COLO668 (cell line): ENCODE data around the gene SARDH.
"Not testable (repeated sequence)": the region's sequence is repeated elsewhere in the genome, so short reads cannot be mapped to it uniquely, and the experiment has no call there.

Experiments used
- DNase-seq: peaks from one replicate; lab custom pipeline; 2025; ENCODE audit not compliant: unreplicated experiment; lab: John Stamatoyannopoulos, UW

The SARDH gene

DNA sequence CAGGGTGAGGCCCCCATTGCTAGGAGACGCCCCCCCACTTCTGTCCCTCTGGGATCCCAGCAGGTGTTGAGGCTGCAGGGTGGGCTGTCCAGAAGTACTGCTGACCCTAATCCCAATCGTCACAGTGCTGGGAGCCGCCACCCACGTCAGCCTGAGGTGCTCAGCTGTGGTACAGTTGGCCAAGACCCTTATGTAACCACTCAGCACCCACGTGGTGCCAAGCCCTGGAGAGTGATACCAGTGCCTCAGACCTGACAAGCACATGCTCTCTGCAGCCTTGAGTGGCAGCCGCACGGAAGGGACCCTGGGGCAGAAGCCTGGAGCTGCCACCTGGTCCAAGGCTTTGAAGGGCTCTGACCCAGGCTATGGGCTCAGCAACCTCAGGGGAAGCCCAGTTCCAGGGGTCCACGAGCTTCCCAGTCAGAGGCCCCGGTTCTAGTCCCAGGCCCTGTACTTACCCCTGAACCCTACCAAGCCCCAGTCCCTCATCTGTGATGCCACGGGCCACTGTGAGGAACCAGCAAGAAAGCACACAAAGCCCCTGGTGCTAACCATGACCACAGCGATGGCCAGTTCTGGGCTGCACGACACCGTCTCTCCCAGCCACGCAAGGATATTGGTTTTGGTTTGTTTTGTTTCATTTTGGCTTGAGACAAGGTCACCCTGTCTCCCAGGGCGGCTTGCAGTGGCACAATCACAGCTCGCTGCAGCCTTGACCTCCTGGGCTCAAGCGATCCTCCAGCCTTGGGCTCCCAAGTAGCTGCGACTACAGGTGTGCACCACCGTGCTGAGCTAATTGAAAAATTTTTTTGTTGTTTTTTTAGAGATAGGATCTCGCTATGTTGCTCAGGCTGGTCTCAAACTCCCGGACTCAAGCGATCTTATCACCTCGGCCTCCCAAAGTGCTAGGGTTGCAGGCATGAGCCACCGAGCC lies 51.2 kb downstream of the SARDH start:
- DNase-seq: no peak

DNA sequence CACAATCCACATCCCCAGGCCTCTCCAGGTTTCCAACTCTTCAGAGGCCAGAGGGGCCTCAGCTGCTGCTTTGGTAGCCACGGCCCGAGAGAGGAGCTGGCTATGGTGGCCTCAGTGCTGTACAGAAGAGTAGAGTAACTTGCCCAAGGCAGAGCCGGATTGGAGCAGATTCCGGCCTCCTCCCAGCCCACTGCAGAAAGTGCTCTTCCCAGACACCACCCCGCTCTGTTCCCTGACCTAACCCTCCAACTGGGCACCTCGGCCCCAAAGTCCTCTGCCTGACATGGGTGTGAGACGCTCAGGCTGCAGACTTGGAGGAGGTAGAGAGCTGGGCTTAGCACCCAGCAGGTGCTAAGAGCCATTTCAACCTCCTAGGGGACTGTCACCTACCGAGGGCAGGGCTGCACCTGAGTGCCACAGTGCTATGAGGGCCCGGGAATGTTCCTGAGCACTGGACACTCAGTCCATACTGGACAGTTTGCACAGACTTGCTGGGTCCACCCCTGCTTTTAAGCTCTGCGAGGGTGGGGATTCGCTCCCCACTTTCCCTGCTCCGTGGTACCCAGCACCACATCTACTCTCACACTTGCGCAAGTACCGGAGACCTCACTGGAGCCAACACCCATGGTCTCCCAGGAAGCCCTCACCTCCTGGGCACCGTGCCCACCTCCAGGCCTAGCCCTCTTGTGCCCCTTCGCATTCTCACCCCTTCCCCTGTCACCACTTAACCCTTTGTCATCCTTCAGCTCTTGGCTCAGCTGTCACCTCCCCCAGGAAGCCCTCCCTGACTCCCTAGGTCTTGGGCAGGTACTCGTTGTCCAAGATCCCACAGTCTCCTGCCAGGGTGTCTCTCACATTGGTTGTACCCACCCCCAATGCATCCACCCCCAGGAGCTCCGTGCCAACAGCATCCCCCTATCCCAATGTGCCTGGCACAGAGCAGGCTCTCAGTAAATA lies 52.2 kb downstream of the SARDH start:
- DNase-seq: no peak

DNA sequence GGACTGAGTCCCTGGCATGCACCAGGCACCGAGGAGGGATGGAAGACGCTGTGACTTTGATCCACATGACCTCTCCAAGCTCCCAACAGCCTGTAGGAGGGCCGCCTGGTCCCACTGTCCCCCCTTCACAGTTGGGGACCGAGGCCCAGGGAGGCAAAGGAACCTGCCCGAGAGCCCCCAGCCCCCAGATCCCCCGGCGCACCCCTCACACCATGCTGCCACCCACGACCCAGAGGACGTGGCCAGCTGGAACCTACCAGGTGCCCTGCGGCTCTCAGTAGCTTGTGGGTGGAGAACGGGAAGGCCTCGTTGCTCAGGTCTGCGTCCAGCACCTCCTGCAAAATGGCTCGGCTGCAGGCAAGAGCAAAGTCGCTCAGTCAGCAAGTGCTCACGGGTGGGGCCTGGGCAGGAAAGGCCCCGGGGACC lies 53.2 kb downstream of the SARDH start:
- no peak for DNase-seq

DNA sequence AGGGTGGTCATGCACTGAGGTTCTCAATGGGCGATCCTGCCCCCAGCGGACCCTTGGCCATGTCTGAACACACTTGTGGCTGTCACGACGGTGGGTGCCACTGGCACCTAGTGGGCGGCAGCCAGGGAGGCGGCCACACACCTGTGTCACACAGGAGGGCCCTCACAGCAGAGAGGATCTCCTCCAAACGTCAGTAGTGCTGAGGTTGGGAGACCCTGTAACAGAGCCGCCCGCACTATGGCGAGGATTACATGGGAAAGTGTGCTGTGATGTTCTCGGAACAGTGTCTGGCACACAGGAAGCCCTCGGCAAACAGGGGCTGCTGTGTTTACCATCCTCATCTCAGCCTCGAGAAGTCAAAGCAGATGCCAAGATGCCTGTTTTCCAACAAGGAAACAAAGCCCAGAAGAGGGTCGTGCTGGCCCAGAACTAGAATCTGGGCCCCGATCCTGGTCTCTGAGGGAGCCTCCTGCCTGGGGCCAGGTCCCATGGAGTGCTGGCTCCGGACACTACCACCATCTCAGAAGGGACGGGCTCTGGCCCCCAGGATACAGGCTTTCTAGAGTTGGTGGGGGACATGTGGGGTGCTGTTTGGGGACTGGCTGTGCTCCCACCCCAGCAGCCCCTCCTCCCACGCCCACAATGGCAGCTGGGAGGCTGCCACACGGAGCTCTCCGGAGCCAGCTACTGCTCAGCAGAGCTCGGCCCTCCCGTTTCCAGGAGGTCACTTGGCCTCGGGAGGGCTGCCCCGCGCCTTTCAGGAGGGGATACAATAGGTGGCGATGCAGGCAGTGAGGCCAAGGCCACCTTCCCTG lies 53.8 kb downstream of the SARDH start:
- no peak for DNase-seq

DNA sequence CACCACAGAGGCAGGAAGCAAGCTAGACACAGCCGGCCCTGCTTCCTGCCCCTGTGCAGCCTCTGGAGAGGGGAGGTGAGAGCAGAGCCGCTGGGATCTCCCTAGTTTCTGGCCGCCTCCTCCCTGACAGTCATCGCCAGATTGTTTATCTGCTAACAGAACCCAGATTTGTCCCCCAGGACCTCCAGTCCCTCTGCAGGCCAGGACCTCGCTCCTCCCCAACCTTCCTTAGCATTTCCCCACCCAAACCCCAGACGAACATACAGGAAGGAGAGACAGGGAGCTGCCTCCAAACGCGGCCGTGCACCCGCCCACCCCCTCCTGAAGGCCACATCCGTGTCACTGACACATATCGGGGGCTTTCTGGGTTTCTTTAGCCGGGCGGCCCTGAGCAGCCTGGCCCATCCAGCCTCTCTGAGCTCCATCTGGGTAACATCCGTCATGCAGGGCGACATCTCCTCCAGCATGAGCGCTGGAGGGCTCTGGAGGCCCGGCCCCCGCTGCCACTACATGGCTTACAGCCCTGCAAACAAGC lies 54.5 kb downstream of the SARDH start:
- DNase-seq: no peak

DNA sequence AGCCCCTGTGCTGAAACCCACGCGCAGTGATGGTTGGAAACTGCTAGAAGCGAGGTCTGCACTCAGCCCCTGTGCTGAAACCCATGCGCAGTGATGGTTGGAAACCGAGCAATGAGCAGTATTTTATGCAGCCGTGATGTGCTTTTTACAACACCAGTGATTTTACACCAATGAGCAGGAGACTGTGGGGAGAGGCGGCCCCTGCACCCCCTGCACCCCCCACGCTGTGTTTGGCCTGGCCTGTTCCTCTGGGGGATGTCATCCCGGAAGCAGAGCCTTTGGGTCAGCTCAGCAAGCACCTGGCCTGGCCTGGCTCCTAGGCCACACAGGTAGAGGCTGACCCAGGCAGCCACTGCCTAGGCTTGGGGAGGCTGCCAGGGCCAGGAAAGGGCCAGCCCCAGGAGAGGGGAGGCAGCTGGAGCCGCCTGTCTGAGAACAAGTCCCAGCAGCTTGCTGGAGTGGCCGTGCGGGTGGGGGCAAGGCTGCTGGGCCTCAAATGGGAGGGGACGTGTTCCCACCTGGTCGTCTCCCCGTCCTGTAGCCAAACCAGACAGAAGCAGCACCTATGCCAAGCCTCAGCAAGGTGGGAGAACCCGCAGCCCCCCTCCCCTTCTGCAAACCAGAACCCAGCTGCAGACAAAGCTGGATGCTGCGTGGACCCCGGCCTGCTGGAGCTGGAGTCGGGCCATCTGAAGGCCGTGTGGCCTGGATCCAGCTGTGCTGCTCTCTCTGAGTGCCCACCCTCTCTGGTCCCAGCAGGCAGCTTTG lies 55.1 kb downstream of the SARDH start:
- DNase-seq: no peak

DNA sequence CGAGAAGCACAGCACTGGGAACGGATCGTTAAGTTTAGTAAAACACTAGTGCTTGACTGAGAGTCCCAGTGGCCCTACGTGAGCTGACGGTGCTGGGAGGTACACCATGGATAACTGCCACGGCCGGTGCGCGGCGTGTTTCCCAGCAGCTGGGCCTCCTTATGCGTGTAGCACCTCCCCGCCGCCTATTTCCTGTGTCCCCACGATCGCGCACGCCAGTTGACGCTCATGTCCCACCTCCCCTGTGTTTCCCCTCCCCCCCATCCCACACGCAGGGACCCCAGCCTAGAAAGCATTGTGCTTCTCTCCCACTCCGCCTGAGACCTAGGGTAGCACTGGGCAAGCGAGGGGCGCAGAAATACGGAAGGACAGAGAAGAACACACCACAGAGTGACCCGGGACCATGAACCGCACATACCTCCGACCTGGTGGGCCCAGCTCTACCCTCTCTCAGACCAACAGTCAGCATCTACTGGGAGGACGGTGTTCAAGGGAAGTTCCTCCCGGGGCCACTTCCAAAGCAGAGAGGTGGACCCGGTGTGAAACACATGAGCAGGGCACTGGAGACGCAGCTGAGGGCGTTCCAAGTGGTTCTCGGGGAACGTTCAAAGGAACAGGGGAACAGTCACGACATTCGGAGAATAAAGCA lies 56.4 kb downstream of the SARDH start:
- DNase-seq: no peak

DNA sequence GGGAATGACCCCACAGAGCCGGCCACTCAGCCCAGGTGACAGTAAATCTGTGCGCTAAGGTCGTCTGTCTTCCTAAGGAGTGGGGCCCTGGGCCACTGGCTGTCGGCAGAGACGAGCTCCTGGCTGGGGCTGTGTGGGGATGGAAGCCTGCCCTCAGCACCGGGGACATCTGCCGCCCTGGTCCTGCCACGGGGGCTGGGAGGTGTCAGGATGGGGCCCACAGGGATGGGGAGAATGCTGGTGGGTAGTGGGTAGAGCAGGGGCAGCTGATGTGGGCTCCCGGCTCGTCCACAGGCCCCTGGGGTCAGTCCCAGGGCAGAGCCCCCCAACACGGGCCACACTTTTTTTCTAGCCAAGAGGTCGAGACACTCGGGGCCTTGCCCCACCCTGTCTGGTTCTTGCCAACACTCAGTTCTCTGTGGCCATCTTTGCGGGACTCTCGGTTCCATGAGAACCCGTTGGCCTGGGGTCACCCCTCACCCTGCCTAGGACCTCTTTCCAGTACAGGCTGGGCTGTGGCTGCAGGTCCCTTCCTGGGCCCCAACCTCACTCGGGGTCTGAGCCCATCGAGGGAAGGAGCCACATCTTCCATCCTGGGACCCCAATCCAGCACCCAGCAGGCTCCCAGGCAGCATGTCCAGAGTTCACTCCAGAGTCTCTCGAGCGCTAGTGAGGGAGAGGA lies 57.0 kb downstream of the SARDH start:
- no peak for DNase-seq

DNA sequence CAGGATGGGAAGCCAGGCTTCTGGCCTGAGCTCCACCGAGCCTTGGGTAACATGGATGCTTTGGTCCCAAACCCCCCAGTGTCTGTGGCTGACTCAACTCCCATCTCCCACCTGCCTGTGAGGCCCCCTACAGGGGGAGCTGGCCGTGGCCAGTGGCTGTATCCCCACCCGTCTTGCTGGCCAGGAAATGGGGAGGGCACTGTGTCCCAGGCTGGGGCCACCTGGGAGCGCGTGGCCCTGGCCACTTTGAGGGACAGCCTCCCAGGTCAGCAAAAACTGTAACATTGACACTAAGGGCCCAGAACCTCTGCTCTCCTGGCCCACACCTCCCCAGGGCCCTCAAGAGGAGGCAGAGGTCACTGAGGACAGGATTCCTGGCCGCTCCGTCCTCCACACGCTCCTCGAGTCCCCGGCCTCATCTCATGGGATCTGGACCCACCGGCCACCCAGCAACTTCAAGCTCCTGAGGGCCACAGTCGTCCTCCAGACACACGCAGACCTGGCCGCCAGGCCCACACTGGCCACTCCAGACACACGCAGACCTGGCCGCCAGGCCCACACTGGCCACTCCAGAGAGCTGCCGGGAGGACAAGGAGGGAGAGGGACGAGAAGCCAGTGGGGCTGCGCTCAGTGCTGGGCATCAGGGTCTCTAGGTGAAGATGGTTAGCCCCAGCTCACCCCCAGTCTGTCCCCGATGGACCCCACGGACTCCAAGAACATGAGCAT lies 57.7 kb downstream of the SARDH start:
- DNase-seq: no peak

DNA sequence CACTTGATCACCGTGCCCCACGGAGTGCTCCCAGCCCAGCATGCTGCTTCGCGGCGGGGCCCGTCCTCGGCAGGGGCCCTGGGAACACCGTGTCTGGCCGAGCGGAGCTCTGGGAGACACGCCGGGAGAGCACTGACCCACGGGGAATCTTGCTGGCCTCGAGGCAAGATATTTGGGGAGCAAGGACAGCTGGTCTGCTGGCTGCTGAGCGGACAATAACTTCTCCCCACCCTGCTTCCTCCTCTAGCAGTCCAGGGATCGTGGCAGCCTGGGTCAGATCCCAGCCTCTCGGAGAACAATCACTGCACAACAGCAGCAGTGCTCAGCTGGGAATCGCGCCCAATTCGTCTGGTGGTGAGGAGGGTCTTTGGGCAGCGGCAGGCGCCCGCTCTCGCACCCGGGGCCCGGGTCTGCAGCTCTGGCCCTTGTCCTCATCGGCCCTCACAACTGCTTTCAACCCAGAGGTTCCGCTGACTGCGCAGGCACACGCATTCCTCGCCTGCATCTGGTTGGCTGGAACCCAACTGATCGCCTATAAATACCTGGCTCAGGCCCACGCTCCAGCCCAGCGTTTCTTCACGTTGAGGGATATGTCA lies 58.6 kb downstream of the SARDH start:
- DNase-seq: no peak

DNA sequence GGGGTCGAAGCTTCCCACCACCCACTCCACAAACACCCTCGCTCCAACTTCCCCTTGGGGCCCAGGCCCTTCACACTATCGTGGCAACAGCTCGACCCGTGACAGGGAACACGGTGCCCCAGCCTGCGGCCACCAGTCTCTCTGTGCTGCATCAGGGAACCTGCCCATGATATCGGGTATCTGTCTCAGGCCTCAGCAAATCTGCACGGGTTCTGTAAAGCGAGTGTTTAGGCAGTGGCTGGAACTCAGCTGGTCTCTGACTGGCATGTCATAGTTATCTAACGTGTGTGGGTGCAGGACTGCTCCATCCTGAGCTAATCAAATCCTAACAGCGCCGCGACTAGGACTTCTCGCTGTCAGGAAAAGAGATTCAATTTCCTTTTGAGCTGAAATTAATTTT lies 59.1 kb downstream of the SARDH start:
- no peak for DNase-seq

DNA sequence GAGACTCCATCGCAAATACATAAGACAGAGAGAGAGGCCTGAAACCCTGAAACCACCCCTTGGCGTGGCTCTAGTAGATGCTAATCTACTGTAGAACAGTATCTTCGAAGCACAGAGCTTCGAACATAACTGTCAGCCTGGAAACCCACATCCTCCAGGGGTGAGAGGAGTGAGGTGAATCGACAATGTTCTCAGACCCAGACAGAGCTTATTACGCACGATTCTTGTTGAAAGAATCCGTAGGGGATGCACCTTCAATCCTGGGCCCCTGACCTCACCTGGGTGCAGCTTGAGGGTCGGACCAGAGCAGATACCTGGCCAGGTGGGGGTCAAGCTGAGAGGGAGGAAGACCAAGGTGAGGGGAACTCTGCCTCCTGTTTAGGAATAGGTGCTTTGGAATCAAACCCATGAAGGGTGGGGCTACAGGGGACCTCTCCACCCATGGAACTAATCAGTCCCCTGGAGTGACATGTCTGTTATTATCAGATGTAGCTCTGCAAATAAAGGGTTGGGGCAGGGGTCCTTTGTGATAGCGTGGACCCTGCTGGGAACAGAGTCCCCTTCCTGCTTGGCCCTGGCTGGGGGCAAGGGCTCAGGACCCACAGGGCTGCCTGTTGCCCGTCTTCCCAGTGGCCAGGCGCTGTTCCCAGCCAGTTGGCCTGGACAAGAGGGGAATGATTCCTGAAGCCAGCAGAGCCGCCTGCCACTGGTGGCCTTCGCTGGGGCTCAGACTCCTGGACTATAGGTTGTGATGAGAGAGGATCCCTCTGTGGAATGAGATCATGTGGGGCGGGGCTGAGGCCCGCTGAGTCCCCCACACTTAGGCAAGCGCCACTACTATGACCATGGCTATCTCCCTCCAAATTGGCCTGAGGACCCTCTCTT lies 60.8 kb downstream of the SARDH start:
- DNase-seq: no peak

DNA sequence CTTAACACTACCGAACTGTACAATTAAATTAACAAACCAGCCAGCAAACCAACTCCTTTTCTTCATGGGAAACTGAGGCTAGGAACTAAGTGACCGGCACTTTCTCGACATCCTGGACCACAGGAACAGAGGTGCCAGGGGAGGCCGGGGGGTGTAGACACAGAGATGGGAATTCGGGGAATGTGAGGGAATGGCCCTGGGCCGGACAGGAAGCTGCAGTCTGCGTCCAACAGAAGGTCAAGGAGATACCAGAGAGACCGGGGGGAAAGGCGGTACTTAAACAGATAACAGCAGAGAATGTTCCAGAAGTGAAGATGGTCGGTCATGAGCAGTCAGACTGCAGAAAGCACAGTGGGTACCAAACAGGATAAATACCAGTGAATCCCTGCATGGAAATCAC lies 61.7 kb downstream of the SARDH start:
- no peak for DNase-seq

DNA sequence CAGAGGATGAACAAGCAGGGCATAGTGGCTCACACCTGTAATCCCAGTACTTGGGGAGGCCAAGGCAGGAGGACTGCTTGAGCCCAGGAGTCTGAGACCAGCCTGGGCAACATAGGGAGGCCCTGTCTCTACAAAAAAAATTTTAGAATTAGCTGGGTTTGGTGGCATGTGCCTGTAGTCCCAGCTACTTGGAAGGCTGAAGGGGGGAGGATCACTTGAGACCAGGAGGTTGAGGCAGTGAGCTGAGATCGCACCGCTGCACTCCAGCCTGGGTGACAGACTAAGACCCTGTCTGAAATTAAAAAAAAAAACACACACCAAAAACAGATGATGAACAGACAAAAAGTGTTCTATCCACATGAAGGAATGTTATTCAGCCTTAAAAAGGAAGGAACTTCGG lies 62.4 kb downstream of the SARDH start:
- DNase-seq: not testable (repeated sequence)

DNA sequence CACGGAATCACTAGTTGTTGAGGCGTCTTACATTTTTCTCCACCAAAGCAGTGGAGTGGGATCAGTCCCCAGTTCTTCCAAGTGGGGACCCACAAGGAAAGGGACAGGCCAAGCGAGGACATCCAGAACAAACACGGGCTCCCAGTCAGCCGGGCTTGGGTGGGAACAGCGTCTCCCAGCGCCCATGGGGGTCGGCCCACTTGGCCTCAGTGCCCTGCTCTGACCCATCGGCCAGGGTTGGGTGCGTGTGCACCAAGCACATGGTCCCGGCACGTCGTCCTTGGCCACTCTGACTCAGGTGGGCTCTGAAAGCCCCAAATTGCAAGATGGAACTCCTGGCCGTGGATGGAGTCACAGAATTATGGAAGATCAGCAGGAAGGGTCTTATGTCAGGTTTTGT lies 64.1 kb downstream of the SARDH start:
- no peak for DNase-seq

DNA sequence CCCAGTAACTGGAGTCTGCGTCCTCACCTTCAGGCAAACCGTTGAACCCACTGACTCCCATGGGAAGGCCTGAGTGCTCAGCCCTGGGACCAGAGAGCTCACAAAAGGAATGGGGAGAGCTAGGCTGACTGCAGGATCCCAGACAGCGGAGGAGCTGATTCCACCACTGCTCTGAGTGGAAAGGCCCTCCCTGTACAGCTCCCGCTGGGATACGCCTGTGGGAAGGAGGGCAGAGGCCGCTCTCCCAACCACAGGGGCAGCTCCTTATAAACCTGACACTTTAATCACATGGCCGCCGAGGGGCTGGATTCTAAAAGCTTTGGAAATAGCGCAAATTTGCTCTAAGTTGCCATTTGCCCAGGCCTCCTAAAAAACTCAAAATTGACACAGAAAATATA lies 64.9 kb downstream of the SARDH start:
- DNase-seq: no peak
